K562 (cell line): ENCODE measurements around the gene MAP3K4. TPM values are rescaled to one million over a fixed set of nuclear protein-coding genes. Genes with fewer than 3 reads are reported as not detected.
A peak's percentile ranks its signal among the peaks of the same experiment; 100 is the strongest.

Source experiments
- ELF1 ChIP-seq: fragments of 200-800 bp; sonication (Bioruptor generic); IDR thresholded peaks from 2 replicates; pipeline ENCODE4 v1.6.1; 2016; ENCODE audit warnings: missing genetic modification characterization, missing compliant biosample characterization
- HDAC8 ChIP-seq: fragments of 450-650 bp; IDR thresholded peaks from 2 replicates; pipeline ENCODE4 v1.6.1; 2016; ENCODE audit warnings: mild to moderate bottlenecking, missing genetic modification characterization, moderate library complexity, missing compliant biosample characterization
- HINFP ChIP-seq: fragments of 450-650 bp; conservative IDR thresholded peaks from 2 replicates; pipeline ENCODE4 v1.6.1; 2016; ENCODE audit warnings: missing genetic modification characterization, low read depth, mild to moderate bottlenecking, control low read depth, missing compliant biosample characterization
- MEF2D ChIP-seq: conservative IDR thresholded peaks from 2 replicates; pipeline ENCODE4 v1.6.1; 2016; ENCODE audit warnings: low read depth, missing genetic modification characterization, missing compliant biosample characterization
- MTA1 ChIP-seq: fragments of 450-650 bp; IDR thresholded peaks from 2 replicates; pipeline ENCODE4 v1.6.1; 2017; ENCODE audit warnings: borderline replicate concordance
- NCOA6 ChIP-seq: fragments of 450-650 bp; IDR thresholded peaks from 2 replicates; pipeline ENCODE4 v1.6.1; 2017; ENCODE audit warnings: mild to moderate bottlenecking
- NFRKB ChIP-seq: fragments of 450-650 bp; IDR thresholded peaks from 2 replicates; pipeline ENCODE4 v1.6.1; 2016; ENCODE audit warnings: low read depth
- PCBP2 ChIP-seq: fragments of 200-400 bp; formaldehyde crosslinking; IDR thresholded peaks from 2 replicates; pipeline ENCODE4 v1.6.1; 2018; ENCODE audit warnings: low read length, low read depth, mild to moderate bottlenecking, moderate library complexity; ENCODE audit not compliant: poor library complexity, severe bottlenecking
- POLR2H ChIP-seq: IDR thresholded peaks from 2 replicates; pipeline ENCODE4 v1.6.1; 2016; ENCODE audit warnings: missing genetic modification characterization, low read depth, mild to moderate bottlenecking, control low read depth, missing compliant biosample characterization, moderate library complexity
- PRMT5 ChIP-seq: sonication (generic); formaldehyde crosslinking; IDR thresholded peaks from 2 replicates; pipeline ENCODE4 v1.5.0; 2020; ENCODE audit warnings: missing genetic modification reagents
- RBM17 ChIP-seq: fragments of 200-400 bp; formaldehyde crosslinking; IDR thresholded peaks from 2 replicates; pipeline ENCODE4 v1.6.1; 2017; ENCODE audit warnings: low read depth, mild to moderate bottlenecking, low read length, borderline replicate concordance
- RNF219 ChIP-seq: fragments of 250-450 bp; sonication (Bioruptor Pico); IDR thresholded peaks from 2 replicates; pipeline ENCODE4 v1.5.0; 2022; ENCODE audit warnings: mild to moderate bottlenecking
- SP1 ChIP-seq: sonication (generic); formaldehyde crosslinking; IDR thresholded peaks from 2 replicates; pipeline ENCODE4 v1.8.1; 2022; ENCODE audit warnings: mild to moderate bottlenecking, missing genetic modification reagents
- SRSF1 ChIP-seq: fragments of 200-400 bp; formaldehyde crosslinking; IDR thresholded peaks from 2 replicates; pipeline ENCODE4 v1.6.1; 2017; ENCODE audit warnings: mild to moderate bottlenecking, low read depth, low read length, moderate library complexity
- TAF1 ChIP-seq: IDR thresholded peaks from 2 replicates; pipeline ENCODE4 v1.6.1; 2011; ENCODE audit warnings: mild to moderate bottlenecking, low read length, moderate library complexity; ENCODE audit not compliant: insufficient read depth, control insufficient read depth, severe bottlenecking; ENCODE audit errors: extremely low read depth
- TFAM ChIP-seq: fragments of 250-450 bp; sonication (Bioruptor Pico); conservative IDR thresholded peaks from 2 replicates; pipeline ENCODE4 v1.5.0; 2021; ENCODE audit warnings: mild to moderate bottlenecking, moderate library complexity
- ZBED1 ChIP-seq: IDR thresholded peaks from 2 replicates; pipeline ENCODE4 v1.6.1; 2014
- ZBTB17 ChIP-seq: fragments of 450-650 bp; formaldehyde crosslinking; IDR thresholded peaks from 2 replicates; pipeline ENCODE4 v1.4.0; 2020; ENCODE audit warnings: mild to moderate bottlenecking
- ZBTB33 ChIP-seq: sonication (generic); formaldehyde crosslinking; IDR thresholded peaks from 2 replicates; pipeline ENCODE4 v1.8.1; 2023; ENCODE audit warnings: mild to moderate bottlenecking, missing genetic modification reagents
- ZNF146 ChIP-seq: IDR thresholded peaks from one replicate; pipeline ENCODE4 v1.6.1; 2018; ENCODE audit warnings: missing compliant biosample characterization; ENCODE audit not compliant: unreplicated experiment
- ZNF668 ChIP-seq: fragments of 250-450 bp; sonication (Bioruptor Pico); IDR thresholded peaks from 2 replicates; pipeline ENCODE4 v1.8.0; 2022; ENCODE audit warnings: mild to moderate bottlenecking, inconsistent platforms
- polyA plus RNA-seq, 8 experiments: library from polyadenylated mRNA; depleted of rRNA in 4 of 8; stranded (reverse) in 5 of 8; unstranded in 3 of 8; fragments of >200 nt; fragmentation: Nextera tagmentation in 2 of 8; fragmentation: Illumina TruSeq in 1 of 8; extraction: Ambion mirVana in 2 of 8; extraction: Trizol in 1 of 8; gene quantifications; 2 replicates each; pipeline versions ENCODE4 v1.2.1 to v1.2.3, GENCODE V29; 2011 to 2014; ENCODE audit warnings: inconsistent platforms in 1 of 8, missing spikeins in 1 of 8
- total RNA-seq, 7 experiments: library from RNA; depleted of rRNA in 6 of 7; stranded (reverse); fragments of >200 nt in 6 of 7; fragmentation: Illumina TruSeq in 2 of 7; extraction: Trizol in 2 of 7; gene quantifications; 2 replicates each; pipeline versions ENCODE4 v1.2.1 to v1.2.3, GENCODE V29; 2011 to 2021; ENCODE audit warnings: low replicate concordance in 1 of 7

MAP3K4 gene
- total and polyA plus RNA-seq, 9 of the 15 experiments (the other 6 are each of a cell fraction or from before 2014, with no cell fraction given) = 21.0 to 77.2 (median 48.9) TPM

GRCh38 chr6:160992061-160992979 lies 751 bp downstream of the MAP3K4 start (continued):
- no peak for TF ChIP-seq RNF219
- no peak for TF ChIP-seq POLR2H (tag)
- peak; percentile 67 for TF ChIP-seq NFRKB
- peak; percentile 40; the same call in 1 of the 2 replicates for TF ChIP-seq HINFP (tag)
- TF ChIP-seq RBM17 = no peak
- no peak for TF ChIP-seq MEF2D
- no peak for TF ChIP-seq PCBP2
- TF ChIP-seq PRMT5 (CRISPR knock-in tag) = no peak
- TF ChIP-seq SRSF1 = no peak
- TF ChIP-seq MTA1 = 0 out of 2 replicates have a peak, but pooled peaks have one; percentile 16
- no peak for TF ChIP-seq ZBED1
- peak; percentile 54 for TF ChIP-seq TAF1
- no peak for TF ChIP-seq ELF1 (tag)
- no peak for TF ChIP-seq ZNF146 (CRISPR knock-in tag)
- TF ChIP-seq ZNF668 (CRISPR knock-in tag) = no peak
- TF ChIP-seq TFAM (CRISPR knock-in tag) = no peak
- TF ChIP-seq ZBTB17 (CRISPR knock-in tag) = no peak
- no peak for TF ChIP-seq HDAC8 (tag)
- 0 out of 2 replicates have a peak, but pooled peaks have one; percentile 10 for TF ChIP-seq NCOA6
- TF ChIP-seq ZBTB33 (CRISPR knock-in tag) = no peak
- TF ChIP-seq SP1 (CRISPR knock-in tag) = no peak
